ENCODE results near the gene GALNT14.

The GALNT14 gene

GRCh38 chr2:30877833-30878232, 260.4 kb downstream of the GALNT14 start:
- no peak for DNase-seq

- DNase-seq, result no peak
Measured at GRCh38 chr2:30872797-30873196, 265.4 kb downstream of the GALNT14 start.

- no peak for DNase-seq
Measured at GRCh38 chr2:30871980-30872789, 266.1 kb downstream of the GALNT14 start.

GRCh38 chr2:30871440-30871839, 266.8 kb downstream of the GALNT14 start:
- no peak for DNase-seq

- DNase-seq, result no peak
Measured at GRCh38 chr2:30869988-30870387, 268.3 kb downstream of the GALNT14 start.

- no peak for DNase-seq
Measured at GRCh38 chr2:30867385-30867784, 270.9 kb downstream of the GALNT14 start.

- DNase-seq, result no peak
Measured at GRCh38 chr2:30866974-30867373, 271.3 kb downstream of the GALNT14 start.

- no peak for DNase-seq
Measured at GRCh38 chr2:30865892-30866681, 272.2 kb downstream of the GALNT14 start.

- DNase-seq, result no peak
Measured at GRCh38 chr2:30865243-30865642, 273.0 kb downstream of the GALNT14 start.

- peak; percentile 46 for DNase-seq
Measured at GRCh38 chr2:30862054-30862651, 276.1 kb downstream of the GALNT14 start.

- no peak for DNase-seq
Measured at GRCh38 chr2:30860726-30861125, 277.5 kb downstream of the GALNT14 start.
